HepG2 (cell line): ENCODE results near the gene RFFL. TPM values are rescaled to one million over a fixed set of nuclear protein-coding genes. Genes with fewer than 3 reads are reported as not detected.

ENCODE experiments used
- BATF2 ChIP-seq: sonication (generic); formaldehyde crosslinking; IDR thresholded peaks from 2 replicates; pipeline ENCODE4 v1.8.0; 2022; ENCODE audit warnings: mild to moderate bottlenecking, missing genetic modification reagents, moderate library complexity
- CEBPB ChIP-seq: IDR thresholded peaks from 2 replicates; pipeline ENCODE4 v1.6.1; 2011; ENCODE audit warnings: low read depth, low read length, improper control_type of control experiment, borderline replicate concordance
- CEBPG ChIP-seq: IDR thresholded peaks from 2 replicates; pipeline ENCODE4 v1.6.1; 2016
- CHCHD3 ChIP-seq: sonication (generic); formaldehyde crosslinking; IDR thresholded peaks from 2 replicates; pipeline ENCODE4 v1.8.0; 2022; ENCODE audit warnings: mild to moderate bottlenecking, missing genetic modification reagents, moderate library complexity
- ELK4 ChIP-seq: sonication (generic); formaldehyde crosslinking; IDR thresholded peaks from 2 replicates; pipeline ENCODE4 v1.9.0; 2021; ENCODE audit warnings: missing genetic modification reagents, borderline replicate concordance
- FOXO1 ChIP-seq: sonication (generic); formaldehyde crosslinking; IDR thresholded peaks from 2 replicates; pipeline ENCODE4 v1.4.0; 2020; ENCODE audit warnings: missing genetic modification reagents
- HDAC2 ChIP-seq: sonication (generic); formaldehyde crosslinking; IDR thresholded peaks from 2 replicates; pipeline ENCODE4 v1.4.0; 2020; ENCODE audit warnings: missing genetic modification reagents
- HOXA9 ChIP-seq: sonication (generic); formaldehyde crosslinking; IDR thresholded peaks from 2 replicates; pipeline ENCODE4 v1.8.1; 2022; ENCODE audit warnings: missing genetic modification reagents, mild to moderate bottlenecking, moderate library complexity, borderline replicate concordance
- KDM4B ChIP-seq: sonication (generic); formaldehyde crosslinking; IDR thresholded peaks from 2 replicates; pipeline ENCODE4 v1.4.0; 2020; ENCODE audit warnings: missing genetic modification reagents
- NR3C1 ChIP-seq: sonication (generic); formaldehyde crosslinking; IDR thresholded peaks from 2 replicates; pipeline ENCODE4 v1.4.0; 2020; ENCODE audit warnings: missing genetic modification reagents
- SAFB2 ChIP-seq: sonication (generic); formaldehyde crosslinking; IDR thresholded peaks from 2 replicates; pipeline ENCODE4 v1.5.1; 2020; ENCODE audit warnings: missing genetic modification reagents, low read depth, mild to moderate bottlenecking, borderline replicate concordance
- SMC3 ChIP-seq: IDR thresholded peaks from 2 replicates; pipeline ENCODE4 v1.6.1; 2011; ENCODE audit warnings: low read length, improper control_type of control experiment
- SOX5 ChIP-seq: IDR thresholded peaks from 2 replicates; pipeline ENCODE4 v1.6.1; 2016; ENCODE audit warnings: borderline replicate concordance
- SP2 ChIP-seq: sonication (generic); formaldehyde crosslinking; IDR thresholded peaks from 2 replicates; pipeline ENCODE4 v1.5.1; 2020; ENCODE audit warnings: mild to moderate bottlenecking, missing genetic modification reagents
- TCF7 ChIP-seq: sonication (generic); IDR thresholded peaks from 2 replicates; pipeline ENCODE4 v1.6.1; 2016; ENCODE audit warnings: antibody characterized with exemption, low read depth
- THAP7 ChIP-seq: sonication (generic); formaldehyde crosslinking; IDR thresholded peaks from 2 replicates; pipeline ENCODE4 v1.8.1; 2023; ENCODE audit warnings: mild to moderate bottlenecking, missing genetic modification reagents
- ZIK1 ChIP-seq: sonication (generic); formaldehyde crosslinking; IDR thresholded peaks from 2 replicates; pipeline ENCODE4 v1.5.0; 2020; ENCODE audit warnings: mild to moderate bottlenecking, low read depth, missing genetic modification reagents, borderline replicate concordance
- ZKSCAN8 ChIP-seq: IDR thresholded peaks from 2 replicates; pipeline ENCODE4 v1.6.1; 2016; ENCODE audit warnings: borderline replicate concordance, missing genetic modification reagents, missing compliant biosample characterization
- ZNF251 ChIP-seq: sonication (generic); formaldehyde crosslinking; IDR thresholded peaks from 2 replicates; pipeline ENCODE4 v1.9.0; 2021; ENCODE audit warnings: mild to moderate bottlenecking, missing genetic modification reagents
- ZNF274 ChIP-seq: sonication (generic); formaldehyde crosslinking; IDR thresholded peaks from 2 replicates; pipeline ENCODE4 v1.5.1; 2020; ENCODE audit warnings: mild to moderate bottlenecking, missing genetic modification reagents
- ZNF326 ChIP-seq: sonication (generic); formaldehyde crosslinking; IDR thresholded peaks from 2 replicates; pipeline ENCODE4 v1.4.0; 2020; ENCODE audit warnings: missing genetic modification reagents, borderline replicate concordance
- ZNF329 ChIP-seq: sonication (generic); formaldehyde crosslinking; IDR thresholded peaks from 2 replicates; pipeline ENCODE4 v1.9.0; 2021; ENCODE audit warnings: low read depth, mild to moderate bottlenecking, missing genetic modification reagents
- ZNF513 ChIP-seq: sonication (generic); formaldehyde crosslinking; conservative IDR thresholded peaks from 2 replicates; pipeline ENCODE4 v1.5.0; 2020; ENCODE audit warnings: missing genetic modification reagents
- ZNF564 ChIP-seq: sonication (generic); formaldehyde crosslinking; IDR thresholded peaks from 2 replicates; pipeline ENCODE4 v1.8.1; 2023; ENCODE audit warnings: mild to moderate bottlenecking, missing genetic modification reagents
- ZNF619 ChIP-seq: sonication (generic); formaldehyde crosslinking; IDR thresholded peaks from 2 replicates; pipeline ENCODE4 v1.4.0; 2020; ENCODE audit warnings: mild to moderate bottlenecking, missing genetic modification reagents
- ZNF766 ChIP-seq: sonication (generic); formaldehyde crosslinking; IDR thresholded peaks from 2 replicates; pipeline ENCODE4 v1.5.0; 2020; ENCODE audit warnings: missing genetic modification reagents, borderline replicate concordance
- polyA plus RNA-seq, 8 experiments: library from polyadenylated mRNA; depleted of rRNA in 3 of 8; stranded (reverse) in 7 of 8; unstranded in 1 of 8; fragments of >200 nt; fragmentation: Illumina TruSeq in 4 of 8; extraction: Trizol in 4 of 8; gene quantifications; 2 replicates each; pipeline versions ENCODE4 v1.2.1 to v1.2.3, GENCODE V29; 2011 to 2016; ENCODE audit warnings: low read depth in 4 of 8, missing spikeins in 1 of 8, mixed read lengths in 1 of 8; ENCODE audit not compliant: insufficient read depth in 1 of 8
- total RNA-seq, 5 experiments: library from RNA; depleted of rRNA; stranded (reverse); fragments of >200 nt; fragmentation: Illumina TruSeq; extraction: Trizol; gene quantifications; 2 replicates each; pipeline ENCODE4 v1.2.3, GENCODE V29; 2016; ENCODE audit warnings: low read depth in 1 of 5
- TF ChIP-seq, protein P1 (sequence below), 2 experiments: sonication (generic) in 1 of 2; formaldehyde crosslinking in 1 of 2; IDR thresholded peaks; 2 replicates each; pipeline versions ENCODE4 v1.4.0 to v1.6.1; 2018 to 2020; ENCODE audit warnings: missing genetic modification reagents in 2 of 2, borderline replicate concordance in 1 of 2, low read depth in 1 of 2, mild to moderate bottlenecking in 1 of 2, missing biosample characterization in 1 of 2

Gene RFFL
- total and polyA plus RNA-seq, 2 of the 13 experiments (the other 11 are each of a cell fraction or from before 2014, with no cell fraction given): 24.3 to 48.6 TPM

- no peak for TF ChIP-seq ZNF326 (CRISPR knock-in tag)
- no peak for TF ChIP-seq SOX5 (CRISPR knock-in tag)
- TF ChIP-seq ZNF274 (CRISPR knock-in tag): peak; percentile 46; the same call in 1 of the 2 replicates
- TF ChIP-seq CEBPB: 0 out of 2 replicates have a peak, but pooled peaks have one; percentile 19
- 0 out of 2 replicates have a peak, but pooled peaks have one; percentile 12 for TF ChIP-seq HOXA9 (CRISPR knock-in tag)
- TF ChIP-seq TCF7: no peak
- TF ChIP-seq SMC3: no peak
- peak; percentile 64 for TF ChIP-seq FOXO1
- peak; percentile 63 for TF ChIP-seq CEBPG (CRISPR knock-in tag)
- no peak for TF ChIP-seq ZNF564 (CRISPR knock-in tag)
- no peak for TF ChIP-seq ELK4 (CRISPR knock-in tag)
- TF ChIP-seq BATF2 (CRISPR knock-in tag): no peak
- TF ChIP-seq ZNF619 (CRISPR knock-in tag): no peak
- no peak for TF ChIP-seq ZNF329 (CRISPR knock-in tag)
- no peak for TF ChIP-seq NR3C1 (CRISPR knock-in tag)
- TF ChIP-seq KDM4B (CRISPR knock-in tag): peak; percentile 82; the same call in 1 of the 2 replicates
- TF ChIP-seq ZKSCAN8 (CRISPR knock-in tag): no peak
- TF ChIP-seq ZNF513 (CRISPR knock-in tag): no peak
- TF ChIP-seq ZIK1 (CRISPR knock-in tag): 0 out of 2 replicates have a peak, but pooled peaks have one; percentile 54
- 0 out of 2 replicates have a peak, but pooled peaks have one; percentile 58 for TF ChIP-seq CHCHD3 (CRISPR knock-in tag)
- TF ChIP-seq SP2: no peak
- 0 out of 2 replicates have a peak, but pooled peaks have one; percentile 39 for TF ChIP-seq THAP7 (CRISPR knock-in tag)
- no peak for TF ChIP-seq ZNF251 (CRISPR knock-in tag)
- TF ChIP-seq, protein P1, sequence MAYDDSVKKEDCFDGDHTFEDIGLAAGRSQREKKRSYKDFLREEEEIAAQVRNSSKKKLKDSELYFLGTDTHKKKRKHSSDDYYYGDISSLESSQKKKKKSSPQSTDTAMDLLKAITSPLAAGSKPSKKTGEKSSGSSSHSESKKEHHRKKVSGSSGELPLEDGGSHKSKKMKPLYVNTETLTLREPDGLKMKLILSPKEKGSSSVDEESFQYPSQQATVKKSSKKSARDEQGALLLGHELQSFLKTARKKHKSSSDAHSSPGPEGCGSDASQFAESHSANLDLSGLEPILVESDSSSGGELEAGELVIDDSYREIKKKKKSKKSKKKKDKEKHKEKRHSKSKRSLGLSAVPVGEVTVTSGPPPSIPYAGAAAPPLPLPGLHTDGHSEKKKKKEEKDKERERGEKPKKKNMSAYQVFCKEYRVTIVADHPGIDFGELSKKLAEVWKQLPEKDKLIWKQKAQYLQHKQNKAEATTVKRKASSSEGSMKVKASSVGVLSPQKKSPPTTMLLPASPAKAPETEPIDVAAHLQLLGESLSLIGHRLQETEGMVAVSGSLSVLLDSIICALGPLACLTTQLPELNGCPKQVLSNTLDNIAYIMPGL (CRISPR knock-in tag; IDR thresholded peaks at IDR 0.05; ENCODE audit: borderline replicate concordance in 1 of 2, low read depth in 1 of 2): peak in 1 of 2 experiments; percentile 26; a peak in 1 of 4 replicates
- peak; percentile 55; the same call in 1 of the 2 replicates for TF ChIP-seq HDAC2
- no peak for TF ChIP-seq SAFB2 (CRISPR knock-in tag)
- TF ChIP-seq ZNF766 (CRISPR knock-in tag): no peak; the same call in 1 of the 2 replicates
Measured at GRCh38 chr17:34980353-34980680, 83.2 kb downstream of the RFFL start, which contains the start of gene LIG3 (continued).
